Occipital lobe (tissue), 2 donors: Measurements from ENCODE around the gene TREML1. TPM values are rescaled to one million over a fixed set of nuclear protein-coding genes. Genes with fewer than 3 reads are reported as not detected.
"Not testable (repeated sequence)": the region's sequence is repeated elsewhere in the genome, so short reads cannot be mapped to it uniquely, and the experiment has no call there.

Experiments
- DNase-seq: peaks from one replicate; lab custom pipeline; 2025; lab: John Stamatoyannopoulos, UW
- total RNA-seq: library from RNA; depleted of rRNA; stranded (reverse); fragments of >200 nt; gene quantifications from one replicate; pipeline ENCODE4 v1.2.3, GENCODE V29; 2014

Gene TREML1
- not detected for total RNA-seq

- DNase-seq: no peak
Observed at GRCh38 chr6:41153992-41154625, at the start of gene TREML1. Gene TREML1 (minus strand): TSS chr6:41154347. CDS start chr6:41154288, 59 bp downstream.

GRCh38 chr6:41201764-41202173 lies 47.6 kb upstream of the TREML1 start:
- no peak for DNase-seq

GRCh38 chr6:41200901-41201763 lies 47.0 kb upstream of the TREML1 start, which contains the start of gene TREML2:
Gene TREML2 (minus strand): TSS chr6:41201149. CDS start chr6:41201008, 141 bp downstream.
- no peak for DNase-seq

- no peak for DNase-seq
Observed at GRCh38 chr6:41200296-41200900, 46.3 kb upstream of the TREML1 start.

GRCh38 chr6:41199552-41200246 lies 45.6 kb upstream of the TREML1 start:
- no peak for DNase-seq

GRCh38 chr6:41197234-41197633 lies 43.1 kb upstream of the TREML1 start:
- DNase-seq: no peak

GRCh38 chr6:41194386-41194785 lies 40.2 kb upstream of the TREML1 start:
- DNase-seq: no peak

- no peak for DNase-seq
Observed at GRCh38 chr6:41193884-41194283, 39.7 kb upstream of the TREML1 start.

- no peak for DNase-seq
Observed at GRCh38 chr6:41193171-41193734, 39.1 kb upstream of the TREML1 start.

GRCh38 chr6:41191569-41191968 lies 37.4 kb upstream of the TREML1 start:
- DNase-seq: no peak

- DNase-seq: no peak
Observed at GRCh38 chr6:41190791-41191190, 36.6 kb upstream of the TREML1 start.

- DNase-seq: no peak
Observed at GRCh38 chr6:41189967-41190366, 35.8 kb upstream of the TREML1 start.

- DNase-seq: not testable (repeated sequence)
Observed at GRCh38 chr6:41189046-41189445, 34.9 kb upstream of the TREML1 start.

- no peak for DNase-seq
Observed at GRCh38 chr6:41187924-41188886, 34.1 kb upstream of the TREML1 start.

GRCh38 chr6:41186031-41186562 lies 31.9 kb upstream of the TREML1 start:
- DNase-seq: no peak

GRCh38 chr6:41184761-41185160 lies 30.6 kb upstream of the TREML1 start:
- no peak for DNase-seq

GRCh38 chr6:41182069-41183034 lies 28.2 kb upstream of the TREML1 start:
- no peak for DNase-seq

GRCh38 chr6:41181566-41181965 lies 27.4 kb upstream of the TREML1 start:
- DNase-seq: no peak

- no peak for DNase-seq
Observed at GRCh38 chr6:41179163-41179562, 25.0 kb upstream of the TREML1 start.
